HG03103 (cell line): ENCODE measurements around the gene WDHD1.
"Not testable (repeated sequence)": the region's sequence is repeated elsewhere in the genome, so short reads cannot be mapped to it uniquely, and the experiment has no call there.

Experiments
- ATAC-seq: cut with Tn5 transposase; IDR thresholded peaks from one replicate; pipeline ENCODE4 v1.9.1; 2021; ENCODE audit warnings: low read depth; ENCODE audit not compliant: unreplicated experiment

Gene WDHD1

DNA sequence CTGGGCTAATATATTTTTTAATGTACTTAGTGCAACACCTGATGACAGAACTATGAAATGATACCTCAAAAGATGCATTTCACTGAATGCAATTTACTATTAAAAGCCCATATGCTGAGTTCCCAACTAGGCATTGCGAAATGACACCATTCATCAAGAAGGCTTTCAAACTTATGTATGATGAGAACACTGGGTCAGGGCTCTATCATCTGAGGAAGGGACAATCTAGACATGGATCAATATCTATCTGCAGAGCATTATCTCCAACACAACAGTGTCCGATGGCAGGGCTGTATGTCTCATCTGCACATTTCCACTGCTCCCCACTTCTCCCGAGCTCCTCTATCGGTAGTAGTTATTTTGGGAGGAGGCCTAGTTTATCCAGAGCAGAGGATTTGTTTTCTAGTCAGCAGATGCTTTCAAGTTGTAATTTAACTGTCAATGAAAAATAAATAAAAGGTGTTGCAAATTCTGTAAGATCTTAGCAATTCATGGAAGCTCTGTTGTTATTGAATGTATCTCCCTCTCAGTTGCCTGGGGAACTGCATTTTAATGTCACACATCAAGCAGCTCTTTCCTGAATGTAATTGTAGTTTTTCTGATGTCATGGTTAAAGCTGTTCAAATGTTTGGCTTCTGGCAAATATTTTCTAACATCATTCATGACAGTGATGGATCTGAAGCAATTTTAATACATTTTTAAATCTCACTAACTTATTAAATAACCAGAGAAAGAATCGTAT, 116.9 kb downstream of the WDHD1 start:
- no peak for ATAC-seq

GRCh38 chr14:54908973-54909372, 117.9 kb downstream of the WDHD1 start:
- ATAC-seq: not testable (repeated sequence)

- ATAC-seq: no peak
Measured at GRCh38 chr14:54908190-54908589, 118.7 kb downstream of the WDHD1 start.

GRCh38 chr14:54906075-54906474, 120.8 kb downstream of the WDHD1 start:
- ATAC-seq: no peak

- ATAC-seq: peak; percentile 77
Measured at GRCh38 chr14:54902521-54903420, 124.1 kb downstream of the WDHD1 start, which contains the start of gene GCH1. Gene GCH1 (minus strand): TSS chr14:54902826. CDS start chr14:54902663, 163 bp downstream.

- peak; percentile 48 for ATAC-seq
Measured at GRCh38 chr14:54902143-54902520, 124.8 kb downstream of the WDHD1 start.

GRCh38 chr14:54901380-54902142, 125.3 kb downstream of the WDHD1 start:
- no peak for ATAC-seq

GRCh38 chr14:54899573-54899972, 127.3 kb downstream of the WDHD1 start:
- ATAC-seq: no peak

- ATAC-seq: not testable (repeated sequence)
Measured at GRCh38 chr14:54897809-54898555, 128.9 kb downstream of the WDHD1 start.

- ATAC-seq: no peak
Measured at GRCh38 chr14:54895683-54896082, 131.2 kb downstream of the WDHD1 start.

DNA sequence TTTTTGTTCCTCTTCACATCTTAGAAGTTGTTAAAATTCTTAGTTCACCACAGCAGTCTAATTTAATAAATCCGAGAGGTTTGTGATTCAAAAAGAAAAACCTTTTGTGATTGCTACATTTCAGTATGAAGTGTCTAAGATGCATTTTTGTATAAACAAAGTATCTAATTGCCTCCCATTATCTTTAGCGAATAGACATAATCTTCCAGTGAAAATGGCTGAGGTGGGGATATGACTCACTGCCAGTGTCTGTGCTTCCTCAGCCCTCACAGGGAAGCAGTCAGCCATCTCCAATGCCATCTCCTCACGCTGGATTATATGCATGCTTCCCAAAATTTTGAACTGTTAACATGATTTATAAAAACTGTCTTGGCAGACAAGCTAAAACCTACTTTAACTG, 131.9 kb downstream of the WDHD1 start:
- no peak for ATAC-seq

DNA sequence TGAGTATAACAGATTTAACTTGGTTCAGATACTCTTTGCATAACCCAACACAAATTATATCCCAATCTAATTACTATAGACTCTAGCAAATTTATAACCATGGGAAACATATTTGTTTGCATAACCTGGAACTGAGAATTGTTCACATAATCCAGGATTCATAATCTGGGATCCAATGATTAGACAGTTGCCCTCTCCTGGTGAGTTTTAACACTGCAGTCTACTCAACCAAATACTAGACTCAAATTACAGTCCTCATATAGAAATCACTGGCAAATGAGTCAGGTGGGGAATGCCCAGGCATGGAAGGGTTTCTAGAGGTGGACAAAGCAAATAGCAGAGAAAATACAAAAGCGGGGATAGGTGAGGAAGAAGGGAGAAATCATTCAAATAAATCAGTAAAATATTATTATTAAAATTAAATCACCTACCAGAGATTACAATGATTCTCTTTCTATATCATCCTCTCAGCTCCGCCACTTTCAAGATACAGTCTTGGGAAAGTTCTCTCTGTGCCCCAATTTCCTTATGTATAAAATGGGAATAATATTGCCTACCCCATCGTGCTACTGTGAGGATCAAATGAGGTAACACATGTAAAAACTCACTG, 133.6 kb downstream of the WDHD1 start:
- ATAC-seq: no peak

GRCh38 chr14:54891471-54892245, 135.2 kb downstream of the WDHD1 start:
- ATAC-seq: no peak

DNA sequence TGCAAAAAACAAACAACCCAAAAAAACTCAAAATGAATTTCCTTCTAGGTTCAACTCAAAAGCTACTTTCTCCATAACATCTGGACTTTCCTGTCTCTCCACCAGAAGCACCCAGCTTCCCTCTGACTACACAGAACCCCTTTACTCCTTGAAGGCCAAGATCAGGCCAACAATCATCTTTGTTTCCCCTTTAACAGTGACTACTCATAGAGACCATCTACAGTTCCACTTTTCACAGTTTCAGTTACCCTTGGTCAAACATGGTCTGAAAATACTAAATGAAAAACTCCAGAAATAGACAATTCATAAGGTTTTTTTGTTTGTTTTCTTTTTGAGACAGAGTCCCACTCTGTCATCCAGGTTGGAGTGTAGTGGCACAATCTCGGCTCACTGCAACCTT, 136.1 kb downstream of the WDHD1 start:
- peak; percentile 84 for ATAC-seq

DNA sequence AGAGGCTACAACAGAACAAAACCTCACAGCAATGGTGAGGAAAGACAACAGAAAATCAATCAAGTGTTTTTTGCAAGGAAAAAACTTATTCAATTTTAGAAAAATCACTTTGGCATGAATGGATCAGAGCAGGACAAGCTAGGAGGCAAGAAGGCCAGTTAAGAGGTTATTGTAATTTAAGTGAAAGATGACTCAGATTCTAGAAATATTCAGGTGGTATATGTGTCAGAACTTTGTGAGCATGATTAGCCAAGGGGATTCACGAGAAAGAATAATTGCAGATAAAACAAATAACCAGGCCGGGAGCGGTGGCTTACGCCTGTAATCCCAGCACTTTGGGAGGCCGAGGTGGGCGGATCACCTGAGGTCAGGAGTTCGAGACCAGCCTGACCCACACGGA, 137.0 kb downstream of the WDHD1 start:
- no peak for ATAC-seq
